ENCODE measurements around the gene YDJC. TPM values are rescaled to one million over a fixed set of nuclear protein-coding genes. Genes with fewer than 3 reads are reported as not detected.
A peak's percentile ranks its signal among the peaks of the same experiment; 100 is the strongest.
"Not testable (repeated sequence)": the region's sequence is repeated elsewhere in the genome, so short reads cannot be mapped to it uniquely, and the experiment has no call there.

YDJC gene
- total RNA-seq, 1 donor from 2014 or later: 10.3 TPM

- peaks cover 15% of the 10 kb centered on the region for H3K4me1 Mint-ChIP-seq (ENCODE audit: low read depth, unreplicated experiment)
- TF ChIP-seq CTCF (IDR thresholded peaks at IDR 0.05; ENCODE audit: partially characterized antibody, unreplicated experiment): no peak
- peak overlapping the region; percentile 95 for H3K4me3 Mint-ChIP-seq (ENCODE audit: unreplicated experiment)
- peaks cover 12% of the 10 kb centered on the region for H3K9me3 Mint-ChIP-seq (ENCODE audit: unreplicated experiment)
- H3K36me3 Mint-ChIP-seq (ENCODE audit: unreplicated experiment): no peaks in the 10 kb centered on the region
- H3K27me3 Mint-ChIP-seq (ENCODE audit: unreplicated experiment): peaks cover 9% of the 10 kb centered on the region
- H3K27ac Mint-ChIP-seq (ENCODE audit: unreplicated experiment): peak overlapping the region; percentile 98
- DNase-seq: no peak
These were observed 21.7 kb upstream of the YDJC start for GRCh38 chr22:21651521-21652009.

GRCh38 chr22:21650823-21651520 is 21.1 kb upstream of the YDJC start:
- Mint-ChIP-seq H3K9me3 (ENCODE audit: unreplicated experiment) (peaks cover 9% of the 10 kb centered on the region), H3K4me1 (ENCODE audit: low read depth, unreplicated experiment) (peaks cover 17% of the 10 kb centered on the region), H3K36me3 (ENCODE audit: unreplicated experiment) (no peaks in the 10 kb centered on the region), H3K4me3 (ENCODE audit: unreplicated experiment) (peak overlapping the region; percentile 95), H3K27me3 (ENCODE audit: unreplicated experiment) (peaks cover 9% of the 10 kb centered on the region), H3K27ac (ENCODE audit: unreplicated experiment) (peak overlapping the region; percentile 98)
- DNase-seq: peak; percentile 51
- TF ChIP-seq CTCF (IDR thresholded peaks at IDR 0.05; ENCODE audit: partially characterized antibody, unreplicated experiment): no peak

- Mint-ChIP-seq H3K4me1 (ENCODE audit: low read depth, unreplicated experiment) (peaks cover 17% of the 10 kb centered on the region), H3K9me3 (ENCODE audit: unreplicated experiment) (peaks cover 9% of the 10 kb centered on the region), H3K36me3 (ENCODE audit: unreplicated experiment) (no peaks in the 10 kb centered on the region), H3K4me3 (ENCODE audit: unreplicated experiment) (peak overlapping the region; percentile 95), H3K27me3 (ENCODE audit: unreplicated experiment) (peaks cover 10% of the 10 kb centered on the region), H3K27ac (ENCODE audit: unreplicated experiment) (peak overlapping the region; percentile 98)
- no peak for TF ChIP-seq CTCF (IDR thresholded peaks at IDR 0.05; ENCODE audit: partially characterized antibody, unreplicated experiment)
- DNase-seq: no peak
These were observed 20.5 kb upstream of the YDJC start for GRCh38 chr22:21650280-21650679.

GRCh38 chr22:21646608-21647590 is 17.1 kb upstream of the YDJC start:
- Mint-ChIP-seq H3K9me3 (ENCODE audit: unreplicated experiment) (peaks cover 9% of the 10 kb centered on the region), H3K27me3 (ENCODE audit: unreplicated experiment) (peaks cover 10% of the 10 kb centered on the region), H3K36me3 (ENCODE audit: unreplicated experiment) (no peaks in the 10 kb centered on the region), H3K4me1 (ENCODE audit: low read depth, unreplicated experiment) (peaks cover 21% of the 10 kb centered on the region), H3K4me3 (ENCODE audit: unreplicated experiment) (peak overlapping the region; percentile 55), H3K27ac (ENCODE audit: unreplicated experiment) (no peak overlapping the region)
- peak; percentile 86 for TF ChIP-seq CTCF (IDR thresholded peaks at IDR 0.05; ENCODE audit: partially characterized antibody, unreplicated experiment)
- DNase-seq: peak; percentile 84

- H3K4me3 Mint-ChIP-seq (ENCODE audit: unreplicated experiment); DNase-seq; H3K27ac Mint-ChIP-seq (ENCODE audit: unreplicated experiment); H3K36me3 Mint-ChIP-seq (ENCODE audit: unreplicated experiment); H3K9me3 Mint-ChIP-seq (ENCODE audit: unreplicated experiment); H3K27me3 Mint-ChIP-seq (ENCODE audit: unreplicated experiment): not testable (repeated sequence)
- H3K4me1 Mint-ChIP-seq (ENCODE audit: low read depth, unreplicated experiment): peaks cover 18% of the 10 kb centered on the region
These were observed 15.7 kb upstream of the YDJC start for GRCh38 chr22:21645513-21645912.

All from glutamatergic neuron (in vitro differentiated cells).